Measurements from ENCODE around the gene DESI2.
"Not testable (repeated sequence)": the region's sequence is repeated elsewhere in the genome, so short reads cannot be mapped to it uniquely, and the experiment has no call there.

The DESI2 gene

GRCh38 chr1:244712669-244713068 lies 59.7 kb downstream of the DESI2 start:
- Histone ChIP-seq H3K9me3 (ENCODE audit: control insufficient read depth, low read length) (no peaks in the 10 kb centered on the region), H3K36me3 (ENCODE audit: control insufficient read depth, insufficient read depth, low read length) (no peaks in the 10 kb centered on the region), H3K27me3 (ENCODE audit: control insufficient read depth, insufficient read depth, low read length) (no peaks in the 10 kb centered on the region), H3K9ac (ENCODE audit: low read length) (no peak overlapping the region), H3K4me1 (ENCODE audit: control insufficient read depth, insufficient read depth, low read length) (peaks cover 13% of the 10 kb centered on the region), H3K4me3 (ENCODE audit: low read length) (no peak overlapping the region)

GRCh38 chr1:244713332-244713731 lies 60.4 kb downstream of the DESI2 start:
- Histone ChIP-seq H3K36me3 (ENCODE audit: control insufficient read depth, insufficient read depth, low read length) (no peaks in the 10 kb centered on the region), H3K4me1 (ENCODE audit: control insufficient read depth, insufficient read depth, low read length) (peaks cover 13% of the 10 kb centered on the region), H3K4me3 (ENCODE audit: low read length) (no peak overlapping the region), H3K27me3 (ENCODE audit: control insufficient read depth, insufficient read depth, low read length) (no peaks in the 10 kb centered on the region), H3K9me3 (ENCODE audit: control insufficient read depth, low read length) (no peaks in the 10 kb centered on the region), H3K9ac (ENCODE audit: low read length) (no peak overlapping the region)

DNA sequence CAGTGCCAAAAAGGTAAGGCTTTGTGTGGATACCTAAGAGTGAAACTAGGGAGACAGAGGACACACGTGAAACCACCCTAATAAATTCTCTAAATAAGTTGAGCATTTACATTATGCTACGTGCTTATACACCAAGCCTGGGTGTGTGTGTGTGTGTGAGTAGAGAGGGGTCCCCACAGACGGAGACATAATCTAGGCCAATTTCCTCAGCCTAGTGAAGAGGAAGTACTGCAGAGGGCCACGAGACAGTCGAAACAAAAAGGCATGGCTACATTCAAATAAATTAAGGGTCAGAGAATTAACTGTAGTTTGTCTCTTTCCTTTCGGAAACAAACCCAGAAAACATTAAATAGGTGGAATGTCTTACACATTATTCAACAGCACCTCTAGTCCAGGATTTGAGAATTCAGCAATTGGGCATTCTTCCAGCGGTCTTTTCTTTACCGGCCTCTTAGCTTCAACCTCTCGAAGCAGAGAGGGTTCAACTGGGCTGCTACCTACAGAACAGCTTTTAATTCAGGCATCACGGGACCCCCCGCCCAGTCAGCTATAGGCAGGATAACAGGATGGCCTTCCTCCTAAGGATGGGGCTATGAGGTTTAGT lies 75.0 kb downstream of the DESI2 start:
- Histone ChIP-seq H3K9me3 (ENCODE audit: control insufficient read depth, low read length) (no peaks in the 10 kb centered on the region), H3K36me3 (ENCODE audit: control insufficient read depth, insufficient read depth, low read length) (no peaks in the 10 kb centered on the region), H3K9ac (ENCODE audit: low read length) (no peak overlapping the region)

DNA sequence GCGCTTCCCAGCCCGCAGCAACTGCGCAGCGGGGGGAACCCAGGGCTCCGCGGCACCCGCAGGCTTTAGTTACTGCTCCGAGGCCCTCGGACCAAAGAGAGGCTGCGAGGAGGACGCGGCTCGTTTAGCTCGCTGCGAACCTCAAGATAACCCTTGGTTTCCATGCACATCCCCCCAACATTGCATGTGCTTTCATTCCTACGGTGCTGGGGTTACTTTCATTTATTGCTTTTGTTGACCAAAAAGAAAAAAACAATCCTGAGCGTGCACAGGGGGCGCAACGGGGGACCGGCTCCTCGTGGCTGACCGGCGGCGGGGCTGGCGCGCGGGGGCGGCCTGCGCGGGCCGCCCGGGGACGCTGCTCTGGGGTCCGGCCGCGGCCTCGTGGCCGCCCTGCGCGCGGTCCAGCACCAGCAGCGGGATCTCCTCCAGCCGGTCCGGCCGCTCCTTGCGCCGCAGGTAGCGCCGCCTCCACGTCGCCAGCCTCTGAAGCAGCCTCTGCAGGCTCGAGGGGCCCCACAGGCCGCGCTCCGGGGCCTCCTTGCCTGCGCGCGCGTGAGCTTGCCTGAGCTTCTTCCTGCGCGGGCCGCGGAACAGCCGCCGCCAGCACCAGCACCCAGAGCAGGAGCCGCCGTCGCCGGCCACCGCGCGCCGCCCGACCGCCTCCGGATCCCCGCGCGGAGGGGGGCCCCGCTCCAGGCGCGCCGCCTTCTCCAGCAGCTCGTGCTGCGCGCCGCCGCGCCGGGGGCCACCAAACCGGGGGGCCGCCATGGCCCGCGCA lies 77.4 kb downstream of the DESI2 start:
- no peaks in the 10 kb centered on the region for H3K9me3 ChIP-seq (ENCODE audit: control insufficient read depth, low read length)
- no peaks in the 10 kb centered on the region for H3K36me3 ChIP-seq (ENCODE audit: control insufficient read depth, insufficient read depth, low read length)
- H3K9ac ChIP-seq (ENCODE audit: low read length) = peak overlapping the region; percentile 64
- H3K4me1 ChIP-seq (ENCODE audit: control insufficient read depth, insufficient read depth, low read length) = peaks cover 7% of the 10 kb centered on the region
- peaks cover 7% of the 10 kb centered on the region for H3K27me3 ChIP-seq (ENCODE audit: control insufficient read depth, insufficient read depth, low read length)
- H3K4me3 ChIP-seq (ENCODE audit: low read length) = peak overlapping the region; percentile 51

More for the DNA sequence above, 75.0 kb downstream of the DESI2 start:
- peaks cover 7% of the 10 kb centered on the region for H3K4me1 ChIP-seq (ENCODE audit: control insufficient read depth, insufficient read depth, low read length)
- H3K4me3 ChIP-seq (ENCODE audit: low read length) = no peak overlapping the region
- peaks cover 7% of the 10 kb centered on the region for H3K27me3 ChIP-seq (ENCODE audit: control insufficient read depth, insufficient read depth, low read length)

DNA sequence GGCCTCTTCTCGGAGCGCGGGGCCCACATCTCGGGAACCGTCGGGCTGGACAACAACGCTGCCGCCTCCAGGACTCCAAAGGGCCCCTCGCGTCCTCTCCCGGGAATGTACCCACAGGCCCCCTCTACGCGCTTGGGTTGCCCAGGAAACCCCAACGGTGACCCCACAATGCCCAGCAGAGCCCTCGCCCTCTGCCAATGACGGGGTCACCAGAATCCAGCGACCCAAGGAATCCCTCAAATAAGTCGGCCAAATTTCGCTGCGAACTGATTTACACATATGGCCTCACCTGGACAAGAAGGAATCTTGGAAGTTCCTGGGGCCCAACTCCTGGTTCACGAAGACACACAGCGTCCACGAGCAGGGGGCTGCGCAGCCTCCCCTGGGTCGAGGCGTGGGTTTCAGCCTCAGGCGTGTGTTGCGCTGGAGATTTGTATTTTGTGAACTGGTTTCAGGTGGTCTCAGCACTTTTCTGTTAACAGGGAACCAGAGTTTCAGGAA lies 78.1 kb downstream of the DESI2 start:
- Histone ChIP-seq H3K36me3 (ENCODE audit: control insufficient read depth, insufficient read depth, low read length) (no peaks in the 10 kb centered on the region), H3K9ac (ENCODE audit: low read length) (no peak overlapping the region), H3K27me3 (ENCODE audit: control insufficient read depth, insufficient read depth, low read length) (peaks cover 7% of the 10 kb centered on the region), H3K4me1 (ENCODE audit: control insufficient read depth, insufficient read depth, low read length) (peaks cover 7% of the 10 kb centered on the region), H3K4me3 (ENCODE audit: low read length) (no peak overlapping the region), H3K9me3 (ENCODE audit: control insufficient read depth, low read length) (no peaks in the 10 kb centered on the region)

GRCh38 chr1:244731651-244732050 lies 78.7 kb downstream of the DESI2 start:
- H3K36me3 ChIP-seq (ENCODE audit: control insufficient read depth, insufficient read depth, low read length) = no peaks in the 10 kb centered on the region
- H3K9ac ChIP-seq (ENCODE audit: low read length) = no peak overlapping the region
- H3K4me3 ChIP-seq (ENCODE audit: low read length) = no peak overlapping the region
- H3K27me3 ChIP-seq (ENCODE audit: control insufficient read depth, insufficient read depth, low read length) = peaks cover 7% of the 10 kb centered on the region
- peaks cover 7% of the 10 kb centered on the region for H3K4me1 ChIP-seq (ENCODE audit: control insufficient read depth, insufficient read depth, low read length)
- no peaks in the 10 kb centered on the region for H3K9me3 ChIP-seq (ENCODE audit: control insufficient read depth, low read length)

GRCh38 chr1:244732851-244733450 lies 80.0 kb downstream of the DESI2 start:
- Histone ChIP-seq H3K36me3 (ENCODE audit: control insufficient read depth, insufficient read depth, low read length) (no peaks in the 10 kb centered on the region), H3K9me3 (ENCODE audit: control insufficient read depth, low read length) (no peaks in the 10 kb centered on the region), H3K27me3 (ENCODE audit: control insufficient read depth, insufficient read depth, low read length) (peaks cover 7% of the 10 kb centered on the region), H3K4me1 (ENCODE audit: control insufficient read depth, insufficient read depth, low read length) (peaks cover 7% of the 10 kb centered on the region), H3K4me3 (ENCODE audit: low read length) (no peak overlapping the region), H3K9ac (ENCODE audit: low read length) (no peak overlapping the region)

DNA sequence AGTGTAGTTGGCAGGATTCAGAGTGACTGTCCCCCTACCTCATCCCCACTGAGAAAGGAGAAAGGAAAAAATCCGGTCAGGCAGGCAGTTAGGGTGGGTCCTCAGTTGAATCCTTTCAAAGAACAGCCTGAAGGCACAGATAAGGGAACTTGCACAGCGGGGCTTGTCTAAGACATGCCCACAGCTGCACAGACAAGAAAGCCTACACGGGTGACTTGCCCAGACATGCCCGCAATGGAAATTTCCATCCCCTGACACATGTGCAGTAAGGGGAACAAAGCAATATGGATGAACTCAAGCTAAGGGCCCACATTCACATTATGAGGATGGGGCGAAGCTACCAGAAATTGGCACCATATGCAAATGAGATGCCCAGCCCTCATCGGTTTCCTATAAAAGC lies 82.5 kb downstream of the DESI2 start:
- H3K36me3 ChIP-seq (ENCODE audit: control insufficient read depth, insufficient read depth, low read length) = no peaks in the 10 kb centered on the region
- H3K9me3 ChIP-seq (ENCODE audit: control insufficient read depth, low read length) = no peaks in the 10 kb centered on the region
- H3K9ac ChIP-seq (ENCODE audit: low read length) = no peak overlapping the region
- no peaks in the 10 kb centered on the region for H3K4me1 ChIP-seq (ENCODE audit: control insufficient read depth, insufficient read depth, low read length)
- peaks cover 2% of the 10 kb centered on the region for H3K27me3 ChIP-seq (ENCODE audit: control insufficient read depth, insufficient read depth, low read length)
- H3K4me3 ChIP-seq (ENCODE audit: low read length) = no peak overlapping the region

- H3K27me3 ChIP-seq (ENCODE audit: control insufficient read depth, insufficient read depth, low read length) = no peaks in the 10 kb centered on the region
- no peak overlapping the region for H3K9ac ChIP-seq (ENCODE audit: low read length)
- H3K36me3 ChIP-seq (ENCODE audit: control insufficient read depth, insufficient read depth, low read length) = no peaks in the 10 kb centered on the region
- H3K9me3 ChIP-seq (ENCODE audit: control insufficient read depth, low read length) = no peaks in the 10 kb centered on the region
- no peak overlapping the region for H3K4me3 ChIP-seq (ENCODE audit: low read length)
- no peaks in the 10 kb centered on the region for H3K4me1 ChIP-seq (ENCODE audit: control insufficient read depth, insufficient read depth, low read length)
Observed at GRCh38 chr1:244735876-244736561, 83.1 kb downstream of the DESI2 start.

DNA sequence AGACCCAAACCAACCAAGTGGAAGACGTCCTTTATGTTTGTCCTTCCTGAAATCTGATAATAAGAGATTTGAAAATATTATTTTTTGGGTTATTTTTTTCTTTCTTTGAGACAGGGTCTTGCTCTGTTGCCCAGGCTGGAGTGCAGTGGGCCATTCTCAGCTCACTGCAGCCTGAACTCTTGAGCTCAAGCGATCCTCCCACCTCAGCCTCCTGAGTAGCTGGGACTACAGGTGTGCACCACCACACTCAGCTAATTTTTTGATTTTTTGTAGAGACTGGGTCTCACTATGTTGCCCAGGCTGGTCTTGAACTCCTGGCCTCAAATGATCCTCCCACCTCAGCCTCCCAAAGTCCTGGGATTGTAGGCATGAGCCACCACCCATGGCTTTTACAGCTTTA lies 86.2 kb downstream of the DESI2 start:
- not testable (repeated sequence) for H3K36me3 ChIP-seq (ENCODE audit: control insufficient read depth, insufficient read depth, low read length); H3K27me3 ChIP-seq (ENCODE audit: control insufficient read depth, insufficient read depth, low read length); H3K9me3 ChIP-seq (ENCODE audit: control insufficient read depth, low read length); H3K4me1 ChIP-seq (ENCODE audit: control insufficient read depth, insufficient read depth, low read length); H3K9ac ChIP-seq (ENCODE audit: low read length); H3K4me3 ChIP-seq (ENCODE audit: low read length)

DNA sequence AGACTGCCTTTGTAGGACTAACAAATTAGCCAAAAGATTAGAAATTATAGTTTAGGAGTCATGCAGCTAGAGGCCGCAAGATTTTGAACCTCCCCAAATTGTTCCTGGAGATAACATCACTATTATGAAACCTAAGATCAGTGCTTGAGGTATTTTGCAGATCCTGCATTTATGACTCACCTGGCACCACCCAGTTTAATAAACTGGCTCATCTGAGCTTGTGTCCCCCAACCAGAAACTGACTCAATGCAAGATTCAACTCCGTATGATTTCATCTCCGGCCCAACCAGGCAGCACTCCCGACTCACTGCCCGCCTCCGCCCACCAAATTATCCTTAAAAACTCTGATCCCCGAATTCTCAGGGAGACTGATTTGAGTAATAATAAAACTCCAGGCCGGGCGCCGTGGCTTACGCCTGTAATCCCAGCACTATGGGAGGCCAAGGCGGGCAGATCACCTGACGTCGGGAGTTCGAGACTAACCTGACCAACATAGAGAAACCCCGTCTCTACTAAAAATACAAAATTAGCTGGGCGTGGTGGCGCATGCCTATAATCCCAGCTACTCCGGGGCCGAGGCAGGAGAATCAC lies 87.2 kb downstream of the DESI2 start:
- not testable (repeated sequence) for H3K36me3 ChIP-seq (ENCODE audit: control insufficient read depth, insufficient read depth, low read length); H3K4me3 ChIP-seq (ENCODE audit: low read length); H3K9me3 ChIP-seq (ENCODE audit: control insufficient read depth, low read length); H3K4me1 ChIP-seq (ENCODE audit: control insufficient read depth, insufficient read depth, low read length); H3K9ac ChIP-seq (ENCODE audit: low read length); H3K27me3 ChIP-seq (ENCODE audit: control insufficient read depth, insufficient read depth, low read length)

Data from mucosa of stomach (tissue), 1 donor.